CD4-positive, alpha-beta T cell (primary cell): Measurements from ENCODE around the gene SERPINI2. TPM values are rescaled to one million over a fixed set of nuclear protein-coding genes. Genes with fewer than 3 reads are reported as not detected.

Experiments
- ATAC-seq: fragments of 200-7000 bp; cut with Tn5 transposase; one replicate; pipeline ENCODE4 v1.10.0; 2022; ENCODE audit warnings: mild to moderate bottlenecking; ENCODE audit not compliant: poor library complexity
- CTCF ChIA-PET: fragments of 350-600 bp; sonication (Branson Sonifier 250); formaldehyde crosslinking; loops from one replicate; lab custom pipeline; 2021; ENCODE audit warnings: antibody characterized with exemption, inconsistent platforms; lab: Charles Lee
- POLR2A ChIA-PET: fragments of 350-600 bp; sonication (Branson Sonifier 250); formaldehyde crosslinking; loops from one replicate; lab custom pipeline; 2021; ENCODE audit warnings: antibody characterized with exemption, inconsistent platforms; lab: Charles Lee
- DNase-seq, 14 experiments: peaks; one replicate each; pipeline ENCODE4 v3.0.0-alpha.2; 2013 to 2020; ENCODE audit warnings: mixed read lengths in 2 of 14
- H3K27ac ChIP-seq, 2 donors: one replicate each; pipeline versions ENCODE4 v1.5.1 to v1.7.0; 2013; ENCODE audit warnings: low read length in 2 of 2, low read depth in 1 of 2, mild to moderate bottlenecking in 1 of 2
- H3K27me3 ChIP-seq, 2 experiments: 1 replicate in 1 of 2; 2 replicates in 1 of 2; pipeline versions ENCODE4 v1.6.1 to v1.7.0; 2013; ENCODE audit warnings: low read length in 2 of 2, control low read depth in 1 of 2, mild to moderate bottlenecking in 1 of 2, moderate library complexity in 1 of 2; ENCODE audit not compliant: insufficient read depth in 2 of 2, control insufficient read depth in 1 of 2
- H3K36me3 ChIP-seq: one replicate; pipeline ENCODE4 v1.6.1; 2013; ENCODE audit warnings: low read length, control low read depth; ENCODE audit not compliant: insufficient read depth
- H3K4me1 ChIP-seq: one replicate; pipeline ENCODE4 v1.6.1; 2013; ENCODE audit warnings: low read length, control low read depth; ENCODE audit not compliant: insufficient read depth
- H3K4me3 ChIP-seq: one replicate; pipeline ENCODE4 v1.5.1; 2013; ENCODE audit warnings: mild to moderate bottlenecking, low read length, moderate library complexity
- H3K9me3 ChIP-seq, 2 experiments: 1 replicate in 1 of 2; 2 replicates in 1 of 2; pipeline versions ENCODE4 v1.6.1 to v1.7.0; 2013; ENCODE audit warnings: low read length in 2 of 2, mild to moderate bottlenecking in 2 of 2, control low read depth in 1 of 2, moderate library complexity in 1 of 2; ENCODE audit not compliant: control insufficient read depth in 1 of 2, insufficient read depth in 1 of 2
- H3K27ac Mint-ChIP-seq: one replicate; pipeline ENCODE4 v1.8.0; 2020; ENCODE audit warnings: mixed read lengths
- H3K27me3 Mint-ChIP-seq: one replicate; pipeline ENCODE4 v1.8.0; 2021; ENCODE audit warnings: mixed read lengths
- H3K36me3 Mint-ChIP-seq: one replicate; pipeline ENCODE4 v1.8.0; 2021; ENCODE audit warnings: low read depth, mixed read lengths
- H3K4me1 Mint-ChIP-seq: one replicate; pipeline ENCODE4 v1.8.0; 2021; ENCODE audit warnings: low read depth, mixed read lengths
- H3K4me3 Mint-ChIP-seq: one replicate; pipeline ENCODE4 v1.8.0; 2020; ENCODE audit warnings: mild to moderate bottlenecking, mixed read lengths
- H3K9me3 Mint-ChIP-seq: one replicate; pipeline ENCODE4 v1.8.0; 2020; ENCODE audit warnings: mixed read lengths
- CTCF ChIP-seq: fragments of 200-600 bp; IDR thresholded peaks from one replicate; pipeline ENCODE4 v1.8.0; 2022; ENCODE audit warnings: antibody characterized with exemption, mild to moderate bottlenecking
- intact Hi-C, 2 experiments: fragments of 100-400 bp; cut with DNase I in 1 of 2; cut with micrococcal nuclease in 1 of 2; formaldehyde crosslinking; loops; one replicate each; pipeline versions ENCODE4 v1.15.1 to v1.9.0; 2023 to 2025; cut with DNase I, micrococcal nuclease
- total RNA-seq, 174 experiments: library from RNA in 2 of 174; stranded (reverse) in 2 of 174; gene quantifications; one replicate each; pipeline ENCODE4 v1.2.3 and lab custom pipeline; 2021 to 2026

SERPINI2 gene
- total RNA-seq, 2 experiments from 2014 or later, result not detected

- intact Hi-C loops, result no loop called here
- Mint-ChIP-seq H3K36me3 (no peaks in the 10 kb centered on the region), H3K27ac (no peak overlapping the region), H3K9me3 (no peaks in the 10 kb centered on the region), H3K4me3 (no peak overlapping the region), H3K4me1 (no peaks in the 10 kb centered on the region), H3K27me3 (peaks cover 24% of the 10 kb centered on the region)
- POLR2A ChIA-PET, result no interaction called here
- no peak for TF ChIP-seq CTCF
- no peaks in the 10 kb centered on the region for H3K36me3 ChIP-seq
- no peaks in the 10 kb centered on the region for H3K27me3 ChIP-seq
- DNase-seq (no peak), ATAC-seq (no peak)
- H3K27ac ChIP-seq, result no peak overlapping the region
- no peaks in the 10 kb centered on the region for H3K9me3 ChIP-seq
- no peak overlapping the region for H3K4me3 ChIP-seq
- CTCF ChIA-PET, result no interaction called here
- no peaks in the 10 kb centered on the region for H3K4me1 ChIP-seq
Measured at GRCh38 chr3:167396075-167396474, 77.8 kb downstream of the SERPINI2 start.

GRCh38 chr3:167394003-167394402 lies 79.8 kb downstream of the SERPINI2 start:
- intact Hi-C loops, result no loop called here
- no peaks in the 10 kb centered on the region for H3K36me3 Mint-ChIP-seq
- H3K4me3 ChIP-seq, result no peak overlapping the region
- no peaks in the 10 kb centered on the region for H3K9me3 Mint-ChIP-seq
- no peaks in the 10 kb centered on the region for H3K27me3 ChIP-seq
- no peaks in the 10 kb centered on the region for H3K4me1 ChIP-seq
- ATAC-seq (no peak), DNase-seq (no peak)
- ChIA-PET POLR2A (no interaction called here), CTCF (interaction anchor here (1.8 kb wide), 1 partner anchor 14 kb away, joined by 4 read pairs; the partner anchor contains the start of gene ZBBX)
- no peaks in the 10 kb centered on the region for H3K9me3 ChIP-seq
- H3K27ac ChIP-seq, result no peak overlapping the region
- peaks cover 19% of the 10 kb centered on the region for H3K27me3 Mint-ChIP-seq
- no peak overlapping the region for H3K27ac Mint-ChIP-seq
- no peak for TF ChIP-seq CTCF
- H3K4me3 Mint-ChIP-seq, result no peak overlapping the region
- H3K4me1 Mint-ChIP-seq, result no peaks in the 10 kb centered on the region
- H3K36me3 ChIP-seq, result no peaks in the 10 kb centered on the region

Other genes with a start within 250 kb of the SERPINI2 start
- gene ZBBX, start 93.7 kb downstream of the SERPINI2 start, total RNA-seq, result not detected
- 1 to 10 TPM in 1 of 2 experiments, under 1 TPM in 1; 0.42 to 1.1 TPM for gene WDR49, start 179.9 kb upstream of the SERPINI2 start, total RNA-seq